Measurements from ENCODE around the gene CLCN6. TPM values are rescaled to one million over a fixed set of nuclear protein-coding genes. Genes with fewer than 3 reads are reported as not detected.
A peak's percentile ranks its signal among the peaks of the same experiment; 100 is the strongest.

CLCN6 gene
- total RNA-seq, 1 donor from 2014 or later = 18.6 TPM

- DNase-seq (ENCODE audit: low spot score in 2 of 2) = no peak
- Histone ChIP-seq H3K27ac (no peak within 1 kb of the TSS), H3K4me1 (no peaks in the 10 kb centered on the region), H3K36me3 (no peaks in the 10 kb centered on the region), H3K27me3 (peaks cover 11% of the 10 kb centered on the region), H3K9me3 (no peaks in the 10 kb centered on the region), H3K4me3 (no peak within 1 kb of the TSS)
- intact Hi-C loops (cut with DNase I) = no loop called here
- TF ChIP-seq CTCF (IDR thresholded peaks at IDR 0.05) = no peak
Observed at GRCh38 chr1:11858613-11858967, 52.6 kb downstream of the CLCN6 start, which contains the start of gene NPPB. TSS of gene NPPB (minus strand) at chr1:11858945. CDS start at chr1:11858833, 112 bp downstream.

- Histone ChIP-seq H3K27me3 (peaks cover 11% of the 10 kb centered on the region), H3K4me3 (no peak overlapping the region), H3K9me3 (no peaks in the 10 kb centered on the region), H3K27ac (no peak overlapping the region), H3K4me1 (no peaks in the 10 kb centered on the region), H3K36me3 (no peaks in the 10 kb centered on the region)
- peak in 2 of 3 experiments; percentile 11 to 18 for TF ChIP-seq CTCF (IDR thresholded peaks at IDR 0.05)
- no peak for DNase-seq (ENCODE audit: low spot score in 2 of 2)
- intact Hi-C loops (cut with DNase I) = no loop called here
Observed at GRCh38 chr1:11858968-11859871, 53.2 kb downstream of the CLCN6 start.

GRCh38 chr1:11860083-11860482, 54.1 kb downstream of the CLCN6 start:
- H3K9me3 ChIP-seq = no peaks in the 10 kb centered on the region
- H3K27me3 ChIP-seq = peaks cover 11% of the 10 kb centered on the region
- no peak for TF ChIP-seq CTCF (IDR thresholded peaks at IDR 0.05)
- H3K36me3 ChIP-seq = no peaks in the 10 kb centered on the region
- intact Hi-C loops (cut with DNase I) = no loop called here
- no peak overlapping the region for H3K27ac ChIP-seq
- no peaks in the 10 kb centered on the region for H3K4me1 ChIP-seq
- H3K4me3 ChIP-seq = no peak overlapping the region
- DNase-seq (ENCODE audit: low spot score in 2 of 2) = no peak

- no peak for DNase-seq (ENCODE audit: low spot score in 2 of 2)
- no peaks in the 10 kb centered on the region for H3K4me1 ChIP-seq
- H3K36me3 ChIP-seq = no peaks in the 10 kb centered on the region
- H3K9me3 ChIP-seq = no peaks in the 10 kb centered on the region
- no peak for TF ChIP-seq CTCF (IDR thresholded peaks at IDR 0.05)
- H3K4me3 ChIP-seq = no peak overlapping the region
- peaks cover 11% of the 10 kb centered on the region for H3K27me3 ChIP-seq
- intact Hi-C loops (cut with DNase I) = no loop called here
- no peak overlapping the region for H3K27ac ChIP-seq
Observed at GRCh38 chr1:11860587-11860986, 54.6 kb downstream of the CLCN6 start.

- intact Hi-C loops (cut with DNase I) = no loop called here
- no peak for TF ChIP-seq CTCF (IDR thresholded peaks at IDR 0.05)
- DNase-seq (ENCODE audit: low spot score in 2 of 2) = no peak
- Histone ChIP-seq H3K27ac (no peak overlapping the region), H3K4me3 (no peak overlapping the region), H3K4me1 (no peaks in the 10 kb centered on the region), H3K36me3 (no peaks in the 10 kb centered on the region), H3K9me3 (no peaks in the 10 kb centered on the region), H3K27me3 (peaks cover 11% of the 10 kb centered on the region)
Observed at GRCh38 chr1:11862890-11863289, 56.9 kb downstream of the CLCN6 start.

Measured in ascending aorta (tissue), 2 donors.